ENCODE measurements around the gene SULT6B1. TPM values are rescaled to one million over a fixed set of nuclear protein-coding genes. Genes with fewer than 3 reads are reported as not detected.

Gene SULT6B1
- not detected in 2 replicates for total RNA-seq

DNA sequence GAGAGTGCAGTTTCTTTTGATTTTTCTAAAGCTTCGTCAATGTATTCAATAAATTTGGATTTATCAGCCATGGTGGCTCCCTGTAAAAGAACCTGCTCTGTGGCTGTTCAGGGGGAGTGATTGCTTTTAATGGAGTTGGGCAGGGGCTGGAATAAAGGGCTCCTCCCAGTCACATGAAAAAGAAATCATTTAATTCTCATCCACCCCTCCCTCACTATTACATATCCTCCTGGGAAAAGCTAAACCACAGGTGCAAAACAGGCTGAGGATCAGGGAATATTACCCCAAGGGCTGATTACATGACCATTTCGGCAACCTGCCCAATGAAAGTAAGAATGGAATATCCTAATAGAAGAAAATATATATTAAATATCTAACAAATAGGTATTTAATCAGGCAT lies at the start of gene SULT6B1:
TSS of gene SULT6B1 (minus strand) at position 101 of the 400 bp plus-strand sequence. CDS start at position 71, 30 bp downstream.

DNA sequence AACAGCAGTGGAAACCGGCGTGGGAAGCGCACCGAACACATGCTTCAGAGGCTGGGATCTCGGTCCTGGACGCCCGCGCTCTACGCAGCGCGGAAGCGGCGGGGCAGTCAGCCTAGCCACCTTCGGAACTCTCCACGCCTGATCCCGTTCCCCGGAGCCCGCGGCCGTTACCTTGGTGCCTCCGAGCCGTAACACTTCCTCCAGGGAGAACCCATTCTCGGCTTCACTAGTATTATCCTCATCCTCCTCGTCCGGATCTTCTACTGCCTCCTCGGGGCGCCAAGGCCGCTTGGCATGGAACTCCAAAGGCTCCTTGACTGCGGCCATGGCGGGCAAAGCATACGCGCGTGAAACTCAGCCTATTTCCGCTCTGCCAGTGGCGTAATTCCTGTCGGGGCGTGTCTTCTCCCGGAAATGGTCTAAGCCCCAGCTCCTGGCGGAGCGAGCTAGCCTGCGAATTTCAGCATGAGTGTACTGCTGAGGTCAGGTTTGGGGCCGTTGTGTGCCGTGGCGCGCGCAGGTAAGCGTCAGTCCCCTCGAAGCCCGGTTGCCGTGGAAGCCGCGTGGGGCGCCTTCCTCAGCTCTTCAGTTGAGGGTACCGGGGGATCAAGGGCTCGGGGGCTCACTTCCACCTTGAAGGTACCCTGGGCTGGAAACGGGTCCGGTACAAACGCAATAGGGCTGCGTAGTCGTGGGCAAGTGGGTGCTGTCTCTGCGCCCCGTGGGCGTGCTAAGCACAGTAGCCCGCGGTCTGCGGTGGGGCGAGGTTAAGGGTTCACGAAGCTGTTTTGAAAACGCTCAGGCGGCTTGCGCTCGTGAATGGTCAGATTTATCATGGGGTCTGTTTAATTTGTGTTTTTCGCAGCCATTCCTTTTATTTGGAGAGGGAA lies 43.0 kb upstream of the SULT6B1 start, which contains the start of the genes CEBPZ and NDUFAF7:
TSS of gene CEBPZ (minus strand) at position 356 of the 890 bp plus-strand sequence. CDS start at position 327, 29 bp downstream.
TSS of gene NDUFAF7 (plus strand) at position 418 of the 890 bp plus-strand sequence. CDS start at position 466, 48 bp downstream.

DNA sequence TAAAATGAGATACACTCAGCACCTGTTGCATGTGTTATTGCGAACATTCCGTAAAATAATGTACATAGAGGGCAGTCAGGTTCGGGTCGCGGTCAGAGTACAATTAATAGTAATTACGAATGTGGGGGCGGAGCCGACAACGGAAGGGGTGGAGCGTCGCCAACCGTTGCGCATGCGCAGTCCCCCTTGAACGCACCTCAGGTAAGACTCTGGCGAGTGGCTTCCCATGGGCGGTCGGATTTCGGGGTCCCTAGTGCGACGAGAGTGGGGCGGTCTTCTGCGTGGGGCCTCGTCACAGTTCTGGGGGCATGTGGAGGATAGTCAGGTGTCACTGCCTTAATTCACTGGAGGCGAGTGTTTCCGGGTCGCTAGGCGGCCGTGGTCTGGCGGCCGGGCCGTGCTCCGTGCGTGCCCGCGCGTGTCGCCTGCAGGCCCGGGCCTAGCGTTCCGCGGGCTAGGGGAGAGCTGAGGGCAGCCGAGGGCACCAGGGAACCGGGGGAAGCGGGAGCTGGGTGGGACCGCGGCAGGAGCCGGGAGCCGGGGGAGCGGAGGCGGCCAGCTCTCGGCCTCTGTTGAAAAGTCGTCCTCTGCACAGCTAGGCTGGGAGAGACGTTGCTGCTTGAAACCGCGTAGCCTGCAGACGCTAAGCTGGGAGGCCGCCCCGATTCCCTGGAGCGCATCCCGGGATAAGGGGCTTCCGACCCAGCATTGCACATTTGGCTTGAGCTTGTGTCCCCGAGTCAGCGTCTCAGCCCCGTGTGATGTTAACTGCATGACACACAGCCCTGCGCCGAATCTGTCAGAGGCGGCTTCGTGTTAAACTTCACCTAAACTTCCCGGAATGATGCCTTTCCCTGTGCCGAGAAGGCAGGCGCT lies 8.1 kb upstream of the SULT6B1 start, which contains the start of gene CEBPZOS:
TSS of gene CEBPZOS (plus strand) at position 177 of the 876 bp plus-strand sequence. CDS start 3,209 bp downstream, outside the sequence.

DNA sequence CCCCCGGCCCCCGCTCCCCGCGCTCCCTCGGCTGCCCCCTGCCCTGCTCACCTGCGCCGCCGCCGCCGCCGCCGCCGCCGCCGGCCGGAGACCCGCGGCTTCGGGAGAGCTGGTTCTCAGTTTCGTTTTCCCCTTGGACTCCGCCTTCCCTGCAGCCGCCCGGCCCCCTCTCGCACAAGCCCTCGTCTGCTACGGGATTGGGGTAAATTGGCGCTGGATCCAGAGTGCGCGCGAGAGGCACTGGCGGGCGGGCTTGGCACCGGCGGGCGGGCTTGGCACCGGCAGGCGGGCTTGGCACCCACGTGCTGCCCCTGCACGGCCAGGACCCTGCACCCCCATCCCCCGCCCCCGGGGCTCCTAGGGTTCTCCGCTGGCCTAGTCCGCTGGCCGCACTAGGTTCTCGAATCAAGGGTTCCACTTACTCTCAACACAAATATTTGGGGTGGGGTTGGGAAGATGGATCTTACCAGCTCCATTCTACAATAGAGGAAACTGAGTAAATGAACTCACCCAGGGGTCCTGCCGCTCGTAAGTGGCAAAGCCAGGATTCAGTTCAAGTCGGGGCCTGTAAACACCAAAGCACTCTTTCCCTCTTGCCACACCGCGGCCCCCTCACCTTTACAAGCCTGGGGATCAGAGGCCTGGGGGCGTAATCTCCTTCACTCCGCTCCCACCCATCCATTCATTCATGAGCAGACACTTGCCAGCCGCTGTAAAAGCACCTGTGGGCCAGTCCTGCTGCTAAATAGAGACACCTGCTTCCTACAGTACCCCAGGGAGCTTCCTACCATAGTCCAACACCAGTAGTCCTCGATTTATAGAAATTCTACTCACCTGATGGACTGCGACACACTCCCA lies 31.4 kb downstream of the SULT6B1 start, which contains the start of gene EIF2AK2:
TSS of gene EIF2AK2 (minus strand) at position 124 of the 858 bp plus-strand sequence. CDS start 9,174 bp downstream, outside the sequence.

Other genes starting within 250 kb of the SULT6B1 start
- gene STRN, start 222.1 kb downstream of the SULT6B1 start, total RNA-seq, result 7.9 and 12.0 TPM in 2 replicates
- 7.5 and 9.2 TPM in 2 replicates for gene HEATR5B, start 104.3 kb downstream of the SULT6B1 start, total RNA-seq
- gene GPATCH11, start 104.2 kb downstream of the SULT6B1 start, total RNA-seq, result 2.6 and 5.8 TPM in 2 replicates
- gene EIF2AK2, start 31.7 kb downstream of the SULT6B1 start, total RNA-seq, result 12.3 and 19.3 TPM in 2 replicates
- gene CEBPZOS, start 7.8 kb upstream of the SULT6B1 start, total RNA-seq, result 17.2 and 21.6 TPM in 2 replicates
- 19.7 and 28.6 TPM in 2 replicates for gene CEBPZ, start 42.9 kb upstream of the SULT6B1 start, total RNA-seq
- 9.9 and 15.5 TPM in 2 replicates for gene NDUFAF7, start 43.0 kb upstream of the SULT6B1 start, total RNA-seq
- 29.2 and 34.2 TPM in 2 replicates for gene PRKD3, start 136.2 kb upstream of the SULT6B1 start, total RNA-seq
- gene QPCT, start 156.0 kb upstream of the SULT6B1 start, total RNA-seq, result 2.8 and 9.0 TPM in 2 replicates